Measurements from ENCODE around the gene PSMD6. TPM values are rescaled to one million over a fixed set of nuclear protein-coding genes. Genes with fewer than 3 reads are reported as not detected.

Gene PSMD6
- total and polyA plus RNA-seq, 10 of the 15 experiments (the other 5 are each of a cell fraction or from before 2014, with no cell fraction given), result 68.7 to 199 (median 106) TPM

DNA sequence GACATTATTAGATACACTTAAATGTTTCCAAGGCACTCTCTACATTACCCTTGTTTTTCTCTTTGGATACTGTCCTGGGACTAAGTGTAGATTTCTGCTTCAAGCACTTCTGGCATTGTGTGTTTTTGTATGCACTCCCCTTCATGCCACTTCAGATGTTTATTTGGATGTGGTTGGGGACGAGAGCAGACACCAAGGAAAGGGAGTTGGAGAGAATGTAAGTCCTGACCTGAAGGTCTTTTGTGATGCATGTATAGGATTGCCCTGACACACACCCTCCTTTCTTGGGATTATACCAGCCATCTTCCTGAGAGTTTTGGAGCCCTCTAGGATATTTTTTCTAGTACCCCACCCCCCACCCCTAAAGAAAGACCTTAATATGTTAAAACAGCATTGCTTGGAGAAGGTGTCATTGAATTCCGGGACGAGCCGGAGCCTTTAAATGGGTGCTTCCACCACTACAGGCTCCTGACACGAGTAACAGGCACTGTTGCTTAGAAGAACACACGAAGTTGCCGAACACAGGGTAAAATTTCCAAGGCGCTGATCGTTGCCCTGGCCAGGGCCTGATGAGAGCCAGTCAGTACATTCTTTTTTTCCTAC is 22.7 kb downstream of the PSMD6 start:
- Histone ChIP-seq H3K4me1 (ENCODE audit: control insufficient read depth, insufficient read depth, low read length) (no peaks in the 10 kb centered on the region), H3K36me3 (ENCODE audit: control insufficient read depth in 2 of 2, insufficient read depth in 2 of 2, low read length in 1 of 2) (peaks cover 13 to 16% of the 10 kb centered on the region in 2 experiments; a peak in 3 of 4 replicates), H3K79me2 (ENCODE audit: control insufficient read depth, insufficient read depth, low read length) (no peaks in the 10 kb centered on the region), H3K9me3 (replicated peaks; ENCODE audit: control insufficient read depth, insufficient read depth, low read length) (no peaks in the 10 kb centered on the region), H3K9ac (ENCODE audit: control insufficient read depth, insufficient read depth, low read length) (no peak overlapping the region), H2AFZ (ENCODE audit: control insufficient read depth, low read depth, low read length) (no peak overlapping the region), H4K20me1 (ENCODE audit: control insufficient read depth, insufficient read depth) (no peaks in the 10 kb centered on the region), H3K27me3 (replicated peaks in 1 of 2; ENCODE audit: control insufficient read depth in 2 of 2, insufficient read depth in 2 of 2, low read length in 1 of 2) (no peaks in the 10 kb centered on the region), H3K4me2 (ENCODE audit: control insufficient read depth, insufficient read depth) (no peak overlapping the region), H3K27ac (ENCODE audit: control insufficient read depth, insufficient read depth) (no peak overlapping the region), H3K4me3 (no peak overlapping the region)
- no peak for ATAC-seq
- in situ Hi-C loops (cut with MboI) (no loop called here), intact Hi-C loops (cut with micrococcal nuclease; ENCODE audit: unreplicated experiment) (no loop called here)
- WGBS (ENCODE audit: insufficient coverage, insufficient replicate concordance, low lambda C conversion rate, missing lambda C conversion rate), result 97% methylated on average over 9 of the region's 9 CpGs
- SMC1A ChIA-PET (ENCODE audit: uncharacterized antibody, unreplicated experiment), result interaction anchor here (0.9 kb wide), 1 partner anchor 26 kb away, joined by 3 read pairs; no protein-coding TSS in a partner anchor
- TF ChIP-seq RAD21 (IDR thresholded peaks at IDR 0.05; ENCODE audit: insufficient read depth, low read depth, low read length) (no peak), CBX5 (IDR thresholded peaks at IDR 0.05; ENCODE audit: low read depth) (no peak), SUZ12 (IDR thresholded peaks at IDR 0.05; ENCODE audit: unreplicated experiment) (no peak), CBFB (IDR thresholded peaks at IDR 0.05; ENCODE audit: low read depth) (no peak), KAT2A (conservative IDR thresholded peaks at IDR 0.05; ENCODE audit: control insufficient read depth, low read depth, low read length) (no peak), NR2C2 (IDR thresholded peaks at IDR 0.05; ENCODE audit: borderline replicate concordance, control insufficient read depth, insufficient read length, low read depth) (no peak), DPF2 (IDR thresholded peaks at IDR 0.05) (no peak)
- TF ChIP-seq, protein P1, sequence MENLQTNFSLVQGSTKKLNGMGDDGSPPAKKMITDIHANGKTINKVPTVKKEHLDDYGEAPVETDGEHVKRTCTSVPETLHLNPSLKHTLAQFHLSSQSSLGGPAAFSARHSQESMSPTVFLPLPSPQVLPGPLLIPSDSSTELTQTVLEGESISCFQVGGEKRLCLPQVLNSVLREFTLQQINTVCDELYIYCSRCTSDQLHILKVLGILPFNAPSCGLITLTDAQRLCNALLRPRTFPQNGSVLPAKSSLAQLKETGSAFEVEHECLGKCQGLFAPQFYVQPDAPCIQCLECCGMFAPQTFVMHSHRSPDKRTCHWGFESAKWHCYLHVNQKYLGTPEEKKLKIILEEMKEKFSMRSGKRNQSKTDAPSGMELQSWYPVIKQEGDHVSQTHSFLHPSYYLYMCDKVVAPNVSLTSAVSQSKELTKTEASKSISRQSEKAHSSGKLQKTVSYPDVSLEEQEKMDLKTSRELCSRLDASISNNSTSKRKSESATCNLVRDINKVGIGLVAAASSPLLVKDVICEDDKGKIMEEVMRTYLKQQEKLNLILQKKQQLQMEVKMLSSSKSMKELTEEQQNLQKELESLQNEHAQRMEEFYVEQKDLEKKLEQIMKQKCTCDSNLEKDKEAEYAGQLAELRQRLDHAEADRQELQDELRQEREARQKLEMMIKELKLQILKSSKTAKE (IDR thresholded peaks at IDR 0.05; ENCODE audit: low read depth, poor library complexity, severe bottlenecking), result no peak
- TF ChIP-seq, protein P2, sequence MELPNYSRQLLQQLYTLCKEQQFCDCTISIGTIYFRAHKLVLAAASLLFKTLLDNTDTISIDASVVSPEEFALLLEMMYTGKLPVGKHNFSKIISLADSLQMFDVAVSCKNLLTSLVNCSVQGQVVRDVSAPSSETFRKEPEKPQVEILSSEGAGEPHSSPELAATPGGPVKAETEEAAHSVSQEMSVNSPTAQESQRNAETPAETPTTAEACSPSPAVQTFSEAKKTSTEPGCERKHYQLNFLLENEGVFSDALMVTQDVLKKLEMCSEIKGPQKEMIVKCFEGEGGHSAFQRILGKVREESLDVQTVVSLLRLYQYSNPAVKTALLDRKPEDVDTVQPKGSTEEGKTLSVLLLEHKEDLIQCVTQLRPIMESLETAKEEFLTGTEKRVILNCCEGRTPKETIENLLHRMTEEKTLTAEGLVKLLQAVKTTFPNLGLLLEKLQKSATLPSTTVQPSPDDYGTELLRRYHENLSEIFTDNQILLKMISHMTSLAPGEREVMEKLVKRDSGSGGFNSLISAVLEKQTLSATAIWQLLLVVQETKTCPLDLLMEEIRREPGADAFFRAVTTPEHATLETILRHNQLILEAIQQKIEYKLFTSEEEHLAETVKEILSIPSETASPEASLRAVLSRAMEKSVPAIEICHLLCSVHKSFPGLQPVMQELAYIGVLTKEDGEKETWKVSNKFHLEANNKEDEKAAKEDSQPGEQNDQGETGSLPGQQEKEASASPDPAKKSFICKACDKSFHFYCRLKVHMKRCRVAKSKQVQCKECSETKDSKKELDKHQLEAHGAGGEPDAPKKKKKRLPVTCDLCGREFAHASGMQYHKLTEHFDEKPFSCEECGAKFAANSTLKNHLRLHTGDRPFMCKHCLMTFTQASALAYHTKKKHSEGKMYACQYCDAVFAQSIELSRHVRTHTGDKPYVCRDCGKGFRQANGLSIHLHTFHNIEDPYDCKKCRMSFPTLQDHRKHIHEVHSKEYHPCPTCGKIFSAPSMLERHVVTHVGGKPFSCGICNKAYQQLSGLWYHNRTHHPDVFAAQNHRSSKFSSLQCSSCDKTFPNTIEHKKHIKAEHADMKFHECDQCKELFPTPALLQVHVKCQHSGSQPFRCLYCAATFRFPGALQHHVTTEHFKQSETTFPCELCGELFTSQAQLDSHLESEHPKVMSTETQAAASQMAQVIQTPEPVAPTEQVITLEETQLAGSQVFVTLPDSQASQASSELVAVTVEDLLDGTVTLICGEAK (IDR thresholded peaks at IDR 0.05; ENCODE audit: borderline replicate concordance), result no peak
- TF ChIP-seq, protein P3, sequence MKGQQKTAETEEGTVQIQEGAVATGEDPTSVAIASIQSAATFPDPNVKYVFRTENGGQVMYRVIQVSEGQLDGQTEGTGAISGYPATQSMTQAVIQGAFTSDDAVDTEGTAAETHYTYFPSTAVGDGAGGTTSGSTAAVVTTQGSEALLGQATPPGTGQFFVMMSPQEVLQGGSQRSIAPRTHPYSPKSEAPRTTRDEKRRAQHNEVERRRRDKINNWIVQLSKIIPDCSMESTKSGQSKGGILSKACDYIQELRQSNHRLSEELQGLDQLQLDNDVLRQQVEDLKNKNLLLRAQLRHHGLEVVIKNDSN (IDR thresholded peaks at IDR 0.05; ENCODE audit: borderline replicate concordance, extremely low read length, insufficient read depth, low read depth, low read length), result no peak
- TF ChIP-seq, protein P4, sequence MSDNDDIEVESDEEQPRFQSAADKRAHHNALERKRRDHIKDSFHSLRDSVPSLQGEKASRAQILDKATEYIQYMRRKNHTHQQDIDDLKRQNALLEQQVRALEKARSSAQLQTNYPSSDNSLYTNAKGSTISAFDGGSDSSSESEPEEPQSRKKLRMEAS (IDR thresholded peaks at IDR 0.05; ENCODE audit: low read depth, low read length), result no peak
- TF ChIP-seq, protein P5, sequence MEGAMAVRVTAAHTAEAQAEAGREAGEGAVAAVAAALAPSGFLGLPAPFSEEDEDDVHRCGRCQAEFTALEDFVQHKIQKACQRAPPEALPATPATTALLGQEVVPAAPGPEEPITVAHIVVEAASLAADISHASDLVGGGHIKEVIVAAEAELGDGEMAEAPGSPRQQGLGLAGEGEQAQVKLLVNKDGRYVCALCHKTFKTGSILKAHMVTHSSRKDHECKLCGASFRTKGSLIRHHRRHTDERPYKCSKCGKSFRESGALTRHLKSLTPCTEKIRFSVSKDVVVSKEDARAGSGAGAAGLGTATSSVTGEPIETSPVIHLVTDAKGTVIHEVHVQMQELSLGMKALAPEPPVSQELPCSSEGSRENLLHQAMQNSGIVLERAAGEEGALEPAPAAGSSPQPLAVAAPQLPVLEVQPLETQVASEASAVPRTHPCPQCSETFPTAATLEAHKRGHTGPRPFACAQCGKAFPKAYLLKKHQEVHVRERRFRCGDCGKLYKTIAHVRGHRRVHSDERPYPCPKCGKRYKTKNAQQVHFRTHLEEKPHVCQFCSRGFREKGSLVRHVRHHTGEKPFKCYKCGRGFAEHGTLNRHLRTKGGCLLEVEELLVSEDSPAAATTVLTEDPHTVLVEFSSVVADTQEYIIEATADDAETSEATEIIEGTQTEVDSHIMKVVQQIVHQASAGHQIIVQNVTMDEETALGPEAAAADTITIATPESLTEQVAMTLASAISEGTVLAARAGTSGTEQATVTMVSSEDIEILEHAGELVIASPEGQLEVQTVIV (IDR thresholded peaks at IDR 0.05; ENCODE audit: borderline replicate concordance, partially characterized antibody), result no peak
- CTCF ChIA-PET, result no interaction called here
- DNase-seq (ENCODE audit: low read depth, low spot score), result no peak
- RAD21 ChIA-PET (ENCODE audit: unreplicated experiment), result no interaction called here
- FAIRE-seq, result no peak
- no TSS peak for BruUV-seq (replicated peaks)
- POLR2A ChIA-PET, result no interaction called here
